Measurements from ENCODE around the gene FIBCD1. TPM values are rescaled to one million over a fixed set of nuclear protein-coding genes. Genes with fewer than 3 reads are reported as not detected.

The FIBCD1 gene
- total RNA-seq, 2 experiments from 2014 or later: not detected

DNA sequence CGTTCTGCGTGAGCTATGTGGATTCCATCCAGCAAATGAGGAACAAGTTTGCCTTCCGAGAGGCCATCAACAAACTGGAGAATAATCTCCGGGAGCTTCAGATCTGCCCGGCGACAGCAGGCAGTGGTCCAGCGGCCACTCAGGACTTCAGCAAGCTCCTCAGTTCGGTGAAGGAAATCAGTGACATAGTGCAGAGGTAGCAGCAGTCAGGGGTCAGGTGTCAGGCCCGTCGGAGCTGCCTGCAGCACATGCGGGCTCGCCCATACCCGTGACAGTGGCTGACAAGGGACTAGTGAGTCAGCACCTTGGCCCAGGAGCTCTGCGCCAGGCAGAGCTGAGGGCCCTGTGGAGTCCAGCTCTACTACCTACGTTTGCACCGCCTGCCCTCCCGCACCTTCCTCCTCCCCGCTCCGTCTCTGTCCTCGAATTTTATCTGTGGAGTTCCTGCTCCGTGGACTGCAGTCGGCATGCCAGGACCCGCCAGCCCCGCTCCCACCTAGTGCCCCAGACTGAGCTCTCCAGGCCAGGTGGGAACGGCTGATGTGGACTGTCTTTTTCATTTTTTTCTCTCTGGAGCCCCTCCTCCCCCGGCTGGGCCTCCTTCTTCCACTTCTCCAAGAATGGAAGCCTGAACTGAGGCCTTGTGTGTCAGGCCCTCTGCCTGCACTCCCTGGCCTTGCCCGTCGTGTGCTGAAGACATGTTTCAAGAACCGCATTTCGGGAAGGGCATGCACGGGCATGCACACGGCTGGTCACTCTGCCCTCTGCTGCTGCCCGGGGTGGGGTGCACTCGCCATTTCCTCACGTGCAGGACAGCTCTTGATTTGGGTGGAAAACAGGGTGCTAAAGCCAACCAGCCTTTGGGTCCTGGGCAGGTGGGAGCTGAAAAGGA is 53.3 kb downstream of the FIBCD1 start:
- POLR2A ChIA-PET: no interaction called here
- Mint-ChIP-seq H3K27ac (no peak overlapping the region), H3K27me3 (no peaks in the 10 kb centered on the region)

DNA sequence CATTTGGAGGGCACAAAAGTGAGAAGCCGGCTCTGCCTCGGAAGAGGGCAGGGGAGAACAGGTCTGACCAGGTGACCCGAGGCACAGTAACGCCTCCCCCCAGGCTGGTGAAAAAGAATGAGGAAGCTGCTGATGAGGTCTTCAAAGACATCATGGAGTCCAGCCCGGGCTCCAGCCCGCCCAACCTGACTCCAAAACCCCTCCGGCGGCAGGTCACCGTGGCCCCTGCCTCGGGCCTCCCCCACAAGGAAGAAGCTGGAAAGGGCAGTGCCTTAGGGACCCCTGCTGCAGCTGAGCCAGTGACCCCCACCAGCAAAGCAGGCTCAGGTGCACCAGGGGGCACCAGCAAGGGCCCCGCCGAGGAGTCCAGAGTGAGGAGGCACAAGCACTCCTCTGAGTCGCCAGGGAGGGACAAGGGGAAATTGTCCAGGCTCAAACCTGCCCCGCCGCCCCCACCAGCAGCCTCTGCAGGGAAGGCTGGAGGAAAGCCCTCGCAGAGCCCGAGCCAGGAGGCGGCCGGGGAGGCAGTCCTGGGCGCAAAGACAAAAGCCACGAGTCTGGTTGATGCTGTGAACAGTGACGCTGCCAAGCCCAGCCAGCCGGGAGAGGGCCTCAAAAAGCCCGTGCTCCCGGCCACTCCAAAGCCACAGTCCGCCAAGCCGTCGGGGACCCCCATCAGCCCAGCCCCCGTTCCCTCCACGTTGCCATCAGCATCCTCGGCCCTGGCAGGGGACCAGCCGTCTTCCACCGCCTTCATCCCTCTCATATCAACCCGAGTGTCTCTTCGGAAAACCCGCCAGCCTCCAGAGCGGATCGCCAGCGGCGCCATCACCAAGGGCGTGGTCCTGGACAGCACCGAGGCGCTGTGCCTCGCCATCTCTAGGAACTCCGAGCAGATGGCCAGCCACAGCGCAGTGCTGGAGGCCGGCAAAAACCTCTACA is 54.2 kb downstream of the FIBCD1 start:
- H3K9me3 Mint-ChIP-seq: no peaks in the 10 kb centered on the region
- H3K4me3 Mint-ChIP-seq: no peak overlapping the region
- H3K27ac Mint-ChIP-seq: no peak overlapping the region
- H3K36me3 Mint-ChIP-seq (ENCODE audit: low read depth): peaks cover 6% of the 10 kb centered on the region
- DNase-seq: no peak
- ChIA-PET CTCF (no interaction called here), POLR2A (no interaction called here)
- H3K27me3 Mint-ChIP-seq: no peaks in the 10 kb centered on the region
- no peaks in the 10 kb centered on the region for H3K4me1 Mint-ChIP-seq

More for the DNA sequence above, 53.3 kb downstream of the FIBCD1 start:
- Mint-ChIP-seq H3K36me3 (ENCODE audit: low read depth) (peaks cover 6% of the 10 kb centered on the region), H3K4me3 (no peak overlapping the region), H3K4me1 (no peaks in the 10 kb centered on the region), H3K9me3 (no peaks in the 10 kb centered on the region)
- CTCF ChIA-PET: no interaction called here
- no peak for DNase-seq

DNA sequence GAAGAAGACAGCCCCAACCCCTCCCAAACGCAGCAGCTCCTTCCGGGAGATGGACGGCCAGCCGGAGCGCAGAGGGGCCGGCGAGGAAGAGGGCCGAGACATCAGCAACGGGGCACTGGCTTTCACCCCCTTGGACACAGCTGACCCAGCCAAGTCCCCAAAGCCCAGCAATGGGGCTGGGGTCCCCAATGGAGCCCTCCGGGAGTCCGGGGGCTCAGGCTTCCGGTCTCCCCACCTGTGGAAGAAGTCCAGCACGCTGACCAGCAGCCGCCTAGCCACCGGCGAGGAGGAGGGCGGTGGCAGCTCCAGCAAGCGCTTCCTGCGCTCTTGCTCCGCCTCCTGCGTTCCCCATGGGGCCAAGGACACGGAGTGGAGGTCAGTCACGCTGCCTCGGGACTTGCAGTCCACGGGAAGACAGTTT is 54.9 kb downstream of the FIBCD1 start:
- H3K36me3 Mint-ChIP-seq (ENCODE audit: low read depth): peaks cover 6% of the 10 kb centered on the region
- no peaks in the 10 kb centered on the region for H3K4me1 Mint-ChIP-seq
- POLR2A ChIA-PET: no interaction called here
- no peak overlapping the region for H3K27ac Mint-ChIP-seq
- no peaks in the 10 kb centered on the region for H3K27me3 Mint-ChIP-seq
- DNase-seq: no peak
- H3K4me3 Mint-ChIP-seq: no peak overlapping the region
- H3K9me3 Mint-ChIP-seq: no peaks in the 10 kb centered on the region
- CTCF ChIA-PET: interaction anchor here (0.8 kb wide), 1 partner anchor 18 kb away, joined by 3 read pairs; no protein-coding TSS in a partner anchor

DNA sequence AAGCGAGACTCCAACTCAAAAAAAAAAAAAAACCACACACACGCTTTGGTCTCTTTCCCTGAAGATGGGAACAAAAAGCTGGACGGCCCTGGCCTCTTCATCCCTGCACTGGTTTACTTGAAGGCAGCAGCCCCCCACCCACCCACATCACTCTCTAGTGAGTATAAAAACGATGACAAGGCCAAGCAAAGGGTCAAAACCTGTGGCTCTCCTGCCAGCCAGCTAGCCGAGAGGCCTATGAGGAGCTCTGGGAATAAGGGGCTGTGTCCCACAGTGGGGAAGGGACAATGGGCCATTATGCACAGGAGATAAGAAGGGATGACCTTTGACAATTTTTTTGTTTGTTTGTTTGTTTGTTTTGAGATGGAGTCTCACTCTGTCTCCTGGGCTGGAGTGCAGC is 55.6 kb downstream of the FIBCD1 start:
- H3K4me3 Mint-ChIP-seq: no peak overlapping the region
- H3K36me3 Mint-ChIP-seq (ENCODE audit: low read depth): peaks cover 6% of the 10 kb centered on the region
- no peak overlapping the region for H3K27ac Mint-ChIP-seq
- ChIA-PET POLR2A (no interaction called here), CTCF (interaction anchor here (0.8 kb wide), 1 partner anchor 18 kb away, joined by 3 read pairs; no protein-coding TSS in a partner anchor)
- no peaks in the 10 kb centered on the region for H3K27me3 Mint-ChIP-seq
- H3K9me3 Mint-ChIP-seq: no peaks in the 10 kb centered on the region
- H3K4me1 Mint-ChIP-seq: no peaks in the 10 kb centered on the region
- DNase-seq: no peak

DNA sequence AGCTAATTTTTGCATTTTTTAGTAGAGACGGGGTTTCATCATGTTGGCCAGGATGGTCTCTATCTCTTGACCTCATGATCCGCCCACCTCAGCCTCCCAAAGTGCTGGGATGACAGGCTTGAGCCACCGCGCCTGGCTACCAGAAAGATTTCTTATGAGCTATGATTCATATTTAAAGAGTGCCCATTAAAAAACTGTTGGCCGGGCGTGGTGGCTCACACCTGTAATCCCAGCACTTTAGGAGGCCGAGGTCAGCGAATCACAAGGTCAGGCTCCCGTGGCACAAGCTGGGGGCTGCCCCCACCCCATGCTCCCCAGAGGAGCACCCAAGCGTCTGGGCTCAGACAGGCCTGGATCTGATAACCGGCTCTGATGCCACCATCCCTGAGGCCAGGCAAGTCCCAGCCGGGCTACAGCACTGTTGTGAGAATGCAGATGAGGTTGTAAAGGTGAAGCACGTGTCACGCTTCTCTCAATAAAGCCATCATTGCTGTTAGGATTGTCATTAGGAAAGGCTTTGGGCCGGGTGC is 56.3 kb downstream of the FIBCD1 start:
- DNase-seq: no peak
- no peak overlapping the region for H3K27ac Mint-ChIP-seq
- ChIA-PET POLR2A (no interaction called here), CTCF (interaction anchor here (0.6 kb wide), 1 partner anchor 16 kb away, joined by 3 read pairs; no protein-coding TSS in a partner anchor)
- peaks cover 6% of the 10 kb centered on the region for H3K36me3 Mint-ChIP-seq (ENCODE audit: low read depth)
- no peaks in the 10 kb centered on the region for H3K9me3 Mint-ChIP-seq
- no peaks in the 10 kb centered on the region for H3K27me3 Mint-ChIP-seq
- H3K4me3 Mint-ChIP-seq: no peak overlapping the region
- H3K4me1 Mint-ChIP-seq: no peaks in the 10 kb centered on the region

DNA sequence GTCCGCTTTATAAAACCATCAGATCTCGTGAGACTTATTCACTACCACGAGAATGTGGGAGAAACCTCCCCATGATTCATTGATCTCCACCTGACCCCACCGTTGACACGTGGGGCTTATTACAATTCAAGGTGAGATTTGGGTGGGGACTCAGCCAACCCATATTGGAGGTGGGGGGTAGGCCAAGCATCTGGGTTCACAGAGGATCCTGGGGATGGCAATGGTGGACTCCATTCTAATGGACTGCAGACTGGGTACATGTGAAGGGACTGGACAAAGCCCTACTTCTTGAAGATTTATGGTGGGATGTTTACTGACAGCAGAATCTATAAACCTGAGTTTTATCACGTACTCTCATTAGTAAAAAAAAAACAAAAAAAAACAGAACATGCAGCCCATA is 57.5 kb downstream of the FIBCD1 start:
- ChIA-PET POLR2A (no interaction called here), CTCF (interaction anchor here (0.6 kb wide), 1 partner anchor 13 kb away, joined by 4 read pairs; no protein-coding TSS in a partner anchor)
- Mint-ChIP-seq H3K4me1 (no peaks in the 10 kb centered on the region), H3K36me3 (ENCODE audit: low read depth) (peaks cover 6% of the 10 kb centered on the region), H3K4me3 (no peak overlapping the region), H3K27me3 (no peaks in the 10 kb centered on the region), H3K9me3 (no peaks in the 10 kb centered on the region), H3K27ac (no peak overlapping the region)
- DNase-seq: no peak

DNA sequence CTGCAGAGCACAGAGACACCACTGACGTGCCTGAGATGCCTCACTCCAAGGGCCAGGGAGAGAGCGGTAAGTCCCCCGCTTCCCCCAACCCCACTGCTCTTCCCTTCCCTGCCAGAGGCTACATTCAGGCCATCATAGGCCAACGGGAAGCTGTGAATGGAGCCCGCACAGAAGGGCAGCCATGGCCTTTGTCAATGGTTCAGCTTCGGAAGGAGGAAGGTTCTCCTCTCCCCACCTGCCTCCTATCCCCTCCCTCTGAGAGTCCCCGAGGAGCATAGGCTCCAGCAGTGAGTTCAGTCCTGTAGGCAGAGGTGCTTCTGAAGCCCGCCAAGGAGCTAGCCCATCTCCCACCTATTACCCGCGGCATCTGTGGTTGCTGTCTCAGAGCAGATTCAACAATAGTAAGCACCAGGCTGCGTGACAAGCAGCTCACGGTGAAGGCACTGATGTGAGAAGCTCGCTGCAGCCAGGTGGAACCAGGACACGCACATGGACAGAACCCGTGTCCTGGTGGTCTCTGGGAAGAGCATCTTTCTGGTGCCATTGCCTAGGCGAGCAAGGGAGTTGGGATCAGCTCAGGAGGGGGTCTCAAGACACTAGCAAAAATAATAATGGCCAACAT is 58.3 kb downstream of the FIBCD1 start:
- CTCF ChIA-PET: interaction anchor here (1.0 to 1.7 kb wide), 2 partner anchors 9 to 166 kb away, joined by 3 read pairs; no protein-coding TSS in a partner anchor
- no peak for DNase-seq
- H3K9me3 Mint-ChIP-seq: no peaks in the 10 kb centered on the region
- no peaks in the 10 kb centered on the region for H3K4me1 Mint-ChIP-seq
- H3K36me3 Mint-ChIP-seq (ENCODE audit: low read depth): peaks cover 6% of the 10 kb centered on the region
- POLR2A ChIA-PET: no interaction called here
- H3K4me3 Mint-ChIP-seq: no peak overlapping the region
- H3K27ac Mint-ChIP-seq: no peak overlapping the region
- H3K27me3 Mint-ChIP-seq: no peaks in the 10 kb centered on the region

DNA sequence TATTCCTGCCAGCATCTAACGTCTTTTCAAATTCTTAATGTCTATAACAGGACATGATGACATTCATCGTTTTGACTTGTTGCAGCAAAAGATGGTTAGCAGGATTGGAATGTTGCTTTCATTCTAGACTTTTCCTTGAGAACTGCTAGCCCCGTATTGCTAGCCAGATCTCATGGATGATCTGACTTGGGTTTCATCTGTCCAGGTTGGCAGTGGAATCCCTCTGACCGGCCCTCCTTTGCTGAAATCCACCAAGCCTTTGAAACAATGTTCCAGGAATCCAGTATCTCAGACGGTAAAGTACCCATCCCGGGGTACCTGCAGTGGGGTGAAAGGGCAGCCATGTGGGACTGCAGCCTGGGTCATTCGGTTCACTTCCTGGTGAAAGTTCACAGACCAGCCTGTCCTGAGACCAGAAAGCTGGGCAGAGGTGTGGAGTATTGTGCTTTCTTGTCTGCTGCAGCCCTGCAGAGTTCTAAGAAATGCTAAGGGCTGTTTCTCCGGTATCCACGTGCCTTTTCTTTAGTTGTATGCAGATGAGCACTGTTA is 59.1 kb downstream of the FIBCD1 start:
- POLR2A ChIA-PET: no interaction called here

DNA sequence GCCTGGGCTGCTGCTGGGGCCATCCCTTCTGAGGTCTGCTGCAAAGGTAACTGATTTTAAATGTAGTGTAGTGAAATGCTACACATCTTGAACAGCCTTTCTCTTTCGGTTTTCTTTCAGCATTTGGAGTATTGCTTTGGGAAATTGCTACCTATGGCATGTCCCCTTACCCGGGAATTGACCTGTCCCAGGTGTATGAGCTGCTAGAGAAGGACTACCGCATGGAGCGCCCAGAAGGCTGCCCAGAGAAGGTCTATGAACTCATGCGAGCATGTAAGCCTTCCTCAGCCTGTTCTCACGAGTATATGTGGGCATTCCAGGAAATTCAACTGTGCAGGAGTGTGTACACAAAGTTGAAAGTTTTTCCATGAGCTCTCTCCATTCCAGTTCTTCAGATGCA is 60.8 kb downstream of the FIBCD1 start:
- Mint-ChIP-seq H3K9me3 (no peaks in the 10 kb centered on the region), H3K27me3 (no peaks in the 10 kb centered on the region), H3K4me1 (no peaks in the 10 kb centered on the region), H3K4me3 (no peak overlapping the region), H3K27ac (no peak overlapping the region), H3K36me3 (ENCODE audit: low read depth) (peaks cover 8% of the 10 kb centered on the region)
- DNase-seq: no peak
- ChIA-PET POLR2A (no interaction called here), CTCF (interaction anchor here (1.0 kb wide), 1 partner anchor 168 kb away, joined by 3 read pairs; no protein-coding TSS in a partner anchor)

More for the DNA sequence above, 59.1 kb downstream of the FIBCD1 start:
- H3K4me1 Mint-ChIP-seq: no peaks in the 10 kb centered on the region
- no peaks in the 10 kb centered on the region for H3K27me3 Mint-ChIP-seq
- H3K27ac Mint-ChIP-seq: no peak overlapping the region
- no peak overlapping the region for H3K4me3 Mint-ChIP-seq
- no peak for DNase-seq
- peaks cover 7% of the 10 kb centered on the region for H3K36me3 Mint-ChIP-seq (ENCODE audit: low read depth)
- CTCF ChIA-PET: interaction anchor here (1.7 kb wide), 1 partner anchor 167 kb away, joined by 3 read pairs; no protein-coding TSS in a partner anchor
- no peaks in the 10 kb centered on the region for H3K9me3 Mint-ChIP-seq

DNA sequence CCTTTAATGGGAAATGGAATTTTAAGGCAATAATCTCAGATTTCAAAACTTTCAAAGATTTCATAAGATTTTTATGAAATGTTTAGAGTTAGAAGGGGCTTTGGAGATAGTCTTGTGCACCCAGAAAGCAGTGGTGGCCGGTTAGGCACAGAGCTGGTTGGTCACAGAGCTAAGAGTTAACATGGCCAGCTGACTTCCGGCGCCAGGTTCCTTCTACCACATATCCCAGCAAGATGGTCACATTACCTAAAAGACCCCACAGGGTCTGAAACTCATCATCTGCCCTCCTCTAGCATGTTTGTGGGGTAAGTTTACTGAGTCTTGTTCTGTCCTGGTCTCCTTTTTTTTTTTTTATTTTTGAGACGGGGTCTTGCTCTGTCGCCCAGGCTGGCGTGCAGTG is 61.7 kb downstream of the FIBCD1 start:
- H3K27me3 Mint-ChIP-seq: no peaks in the 10 kb centered on the region
- DNase-seq: no peak
- H3K4me3 Mint-ChIP-seq: no peak overlapping the region
- ChIA-PET CTCF (interaction anchor here (0.8 to 1.0 kb wide), 2 partner anchors 11 to 176 kb away, joined by 3 read pairs; no protein-coding TSS in a partner anchor), POLR2A (no interaction called here)
- H3K9me3 Mint-ChIP-seq: no peaks in the 10 kb centered on the region
- no peak overlapping the region for H3K27ac Mint-ChIP-seq
- no peaks in the 10 kb centered on the region for H3K4me1 Mint-ChIP-seq
- peaks cover 12% of the 10 kb centered on the region for H3K36me3 Mint-ChIP-seq (ENCODE audit: low read depth)

DNA sequence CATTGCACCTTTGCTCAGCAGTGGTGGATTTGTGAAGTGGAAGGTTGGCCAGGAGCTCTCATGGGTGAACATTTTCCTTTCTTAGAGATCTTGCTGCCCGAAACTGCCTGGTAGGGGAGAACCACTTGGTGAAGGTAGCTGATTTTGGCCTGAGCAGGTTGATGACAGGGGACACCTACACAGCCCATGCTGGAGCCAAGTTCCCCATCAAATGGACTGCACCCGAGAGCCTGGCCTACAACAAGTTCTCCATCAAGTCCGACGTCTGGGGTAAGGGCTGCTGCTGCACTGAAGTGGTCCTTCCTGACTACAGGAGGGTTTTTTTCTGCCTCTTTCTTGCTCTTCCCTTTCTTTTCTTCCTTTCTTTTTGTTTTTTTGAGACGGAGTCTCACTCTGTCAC is 64.3 kb downstream of the FIBCD1 start:
- no peak for DNase-seq
- Mint-ChIP-seq H3K36me3 (ENCODE audit: low read depth) (peaks cover 7% of the 10 kb centered on the region), H3K4me1 (no peaks in the 10 kb centered on the region), H3K27me3 (no peaks in the 10 kb centered on the region), H3K9me3 (no peaks in the 10 kb centered on the region), H3K4me3 (no peak overlapping the region), H3K27ac (no peak overlapping the region)
- POLR2A ChIA-PET: no interaction called here
- CTCF ChIA-PET: no interaction called here

DNA sequence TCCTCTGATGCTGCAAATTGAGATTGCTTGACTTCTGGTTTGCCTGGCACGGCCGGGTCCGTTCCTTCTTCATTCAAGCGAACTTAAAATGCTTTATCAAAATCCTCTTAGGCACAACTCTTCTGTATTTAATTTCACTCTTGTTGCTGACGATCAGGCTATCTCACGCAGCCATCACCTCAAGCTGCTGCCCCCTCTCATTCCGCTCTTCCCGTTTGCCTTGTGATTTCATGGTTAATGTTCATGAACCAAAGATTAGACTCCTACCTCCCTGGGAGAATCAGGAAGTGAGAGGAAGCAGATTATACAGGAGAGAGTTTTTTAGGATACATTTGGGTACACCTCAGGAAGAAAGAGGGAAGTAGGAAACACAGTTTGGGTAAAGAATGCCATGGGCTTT is 65.1 kb downstream of the FIBCD1 start:
- DNase-seq: no peak
- H3K9me3 Mint-ChIP-seq: no peaks in the 10 kb centered on the region
- no peak overlapping the region for H3K27ac Mint-ChIP-seq
- H3K27me3 Mint-ChIP-seq: no peaks in the 10 kb centered on the region
- ChIA-PET POLR2A (no interaction called here), CTCF (no interaction called here)
- H3K4me3 Mint-ChIP-seq: no peak overlapping the region
- H3K4me1 Mint-ChIP-seq: no peaks in the 10 kb centered on the region
- peaks cover 7% of the 10 kb centered on the region for H3K36me3 Mint-ChIP-seq (ENCODE audit: low read depth)
